ENCODE measurements around the gene TMEM267. TPM values are rescaled to one million over a fixed set of nuclear protein-coding genes. Genes with fewer than 3 reads are reported as not detected.
"Not testable (repeated sequence)": the region's sequence is repeated elsewhere in the genome, so short reads cannot be mapped to it uniquely, and the experiment has no call there.

The TMEM267 gene
- total RNA-seq, 1 experiment from 2014 or later, result 57.2 TPM

DNA sequence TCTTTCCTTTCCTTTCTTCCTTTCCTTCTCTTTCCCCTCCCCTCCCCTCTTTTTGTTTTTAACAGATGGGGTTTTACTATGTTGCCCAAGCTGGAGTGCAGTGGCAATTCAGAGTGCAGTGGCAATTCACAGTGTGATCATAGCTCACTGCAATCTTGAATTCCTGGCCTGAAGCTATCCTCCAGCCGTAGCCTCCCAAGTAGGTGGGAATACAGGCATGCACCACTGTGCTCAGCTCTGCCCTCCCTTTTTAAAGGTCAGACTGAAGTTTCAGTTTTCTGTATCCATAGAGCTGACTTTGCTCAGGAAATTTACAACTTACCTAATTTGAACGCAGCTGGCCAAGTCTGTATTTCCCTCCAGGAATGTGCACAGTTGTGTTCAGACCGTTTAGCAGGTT is 72.2 kb downstream of the TMEM267 start:
- Histone ChIP-seq H2AFZ (ENCODE audit: low read length) (no peak overlapping the region), H3K79me2 (ENCODE audit: low read length) (no peaks in the 10 kb centered on the region), H3K4me2 (ENCODE audit: low read depth, low read length, poor library complexity, severe bottlenecking) (no peak overlapping the region)

GRCh38 chr5:43410414-43410813 is 73.3 kb downstream of the TMEM267 start:
- DNase-seq, result no peak
- Histone ChIP-seq H3K4me3 (ENCODE audit: low read length) (no peak overlapping the region), H3K4me1 (ENCODE audit: low read length) (no peaks in the 10 kb centered on the region; the same call in 1 of the 2 replicates), H3K27ac (ENCODE audit: low read length) (no peak overlapping the region), H3K4me2 (ENCODE audit: low read depth, low read length, poor library complexity, severe bottlenecking) (no peak overlapping the region), H4K20me1 (ENCODE audit: insufficient read depth, low read depth, low read length) (no peaks in the 10 kb centered on the region), H3K9me3 (ENCODE audit: low read length) (no peaks in the 10 kb centered on the region), H3K9ac (ENCODE audit: low read length) (no peak overlapping the region), H3K9me2 (replicated peaks; ENCODE audit: insufficient read depth, low read length) (no peaks in the 10 kb centered on the region), H3K79me2 (ENCODE audit: low read length) (no peaks in the 10 kb centered on the region), H3K27me3 (ENCODE audit: low read length) (no peaks in the 10 kb centered on the region), H3K36me3 (ENCODE audit: insufficient read depth, low read length) (no peaks in the 10 kb centered on the region), H2AFZ (ENCODE audit: low read length) (no peak overlapping the region)

More for the DNA sequence above, 72.2 kb downstream of the TMEM267 start:
- no peaks in the 10 kb centered on the region for H4K20me1 ChIP-seq (ENCODE audit: insufficient read depth, low read depth, low read length)
- H3K9ac ChIP-seq (ENCODE audit: low read length), result no peak overlapping the region
- no peaks in the 10 kb centered on the region for H3K9me2 ChIP-seq (replicated peaks; ENCODE audit: insufficient read depth, low read length)
- no peaks in the 10 kb centered on the region for H3K9me3 ChIP-seq (ENCODE audit: low read length)
- H3K27me3 ChIP-seq (ENCODE audit: low read length), result no peaks in the 10 kb centered on the region
- no peak overlapping the region for H3K4me3 ChIP-seq (ENCODE audit: low read length)
- H3K4me1 ChIP-seq (ENCODE audit: low read length), result peaks cover 11% of the 10 kb centered on the region
- no peak for DNase-seq
- H3K36me3 ChIP-seq (ENCODE audit: insufficient read depth, low read length), result no peaks in the 10 kb centered on the region
- H3K27ac ChIP-seq (ENCODE audit: low read length), result no peak overlapping the region

- Histone ChIP-seq H4K20me1 (ENCODE audit: insufficient read depth, low read depth, low read length) (no peaks in the 10 kb centered on the region), H3K27ac (ENCODE audit: low read length) (no peak overlapping the region), H3K9me3 (ENCODE audit: low read length) (no peaks in the 10 kb centered on the region), H3K9ac (ENCODE audit: low read length) (no peak overlapping the region), H3K9me2 (replicated peaks; ENCODE audit: insufficient read depth, low read length) (no peaks in the 10 kb centered on the region), H3K27me3 (ENCODE audit: low read length) (no peaks in the 10 kb centered on the region), H3K4me3 (ENCODE audit: low read length) (no peak overlapping the region), H3K4me1 (ENCODE audit: low read length) (no peaks in the 10 kb centered on the region), H3K36me3 (ENCODE audit: insufficient read depth, low read length) (no peaks in the 10 kb centered on the region), H2AFZ (ENCODE audit: low read length) (no peak overlapping the region), H3K4me2 (ENCODE audit: low read depth, low read length, poor library complexity, severe bottlenecking) (no peak overlapping the region), H3K79me2 (ENCODE audit: low read length) (no peaks in the 10 kb centered on the region)
- no peak for DNase-seq
Observed at GRCh38 chr5:43409809-43410271, 73.8 kb downstream of the TMEM267 start.

DNA sequence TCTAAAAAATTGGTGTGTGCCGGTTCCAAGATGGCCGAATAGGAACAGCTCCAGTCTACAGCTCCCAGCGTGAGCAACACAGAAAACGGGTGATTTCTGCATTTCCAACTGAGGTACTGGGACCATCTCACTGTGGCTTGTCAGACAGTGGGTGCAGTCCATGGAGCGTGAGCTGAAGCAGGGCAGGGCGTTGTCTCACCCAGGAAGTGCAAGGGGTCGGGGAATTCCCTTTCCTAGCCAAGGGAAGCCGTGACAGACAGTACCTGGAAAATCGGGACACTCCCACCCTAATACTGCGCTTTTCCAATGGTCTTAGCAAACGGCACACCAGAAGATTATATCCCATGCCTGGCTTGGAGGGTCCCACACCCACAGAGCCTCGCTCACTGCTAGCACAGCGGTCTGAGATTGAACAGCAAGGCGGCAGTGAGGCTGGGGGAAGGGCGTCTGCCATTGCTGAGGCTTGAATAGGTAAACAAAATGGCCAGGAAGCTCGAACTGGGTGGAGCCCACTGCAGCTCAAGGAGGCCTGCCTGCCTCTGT is 81.1 kb downstream of the TMEM267 start:
- H3K4me2 ChIP-seq (ENCODE audit: low read depth, low read length, poor library complexity, severe bottlenecking); H3K27ac ChIP-seq (ENCODE audit: low read length); H3K79me2 ChIP-seq (ENCODE audit: low read length); H3K9me2 ChIP-seq (replicated peaks; ENCODE audit: insufficient read depth, low read length); H3K9ac ChIP-seq (ENCODE audit: low read length); DNase-seq; H3K27me3 ChIP-seq (ENCODE audit: low read length); H3K36me3 ChIP-seq (ENCODE audit: insufficient read depth, low read length); H3K4me3 ChIP-seq (ENCODE audit: low read length); H2AFZ ChIP-seq (ENCODE audit: low read length); H3K9me3 ChIP-seq (ENCODE audit: low read length); H4K20me1 ChIP-seq (ENCODE audit: insufficient read depth, low read depth, low read length); H3K4me1 ChIP-seq (ENCODE audit: low read length): not testable (repeated sequence)

GRCh38 chr5:43401827-43402226 is 81.8 kb downstream of the TMEM267 start:
- no peak overlapping the region for H3K4me2 ChIP-seq (ENCODE audit: low read depth, low read length, poor library complexity, severe bottlenecking)
- no peaks in the 10 kb centered on the region for H3K9me3 ChIP-seq (ENCODE audit: low read length)
- H3K27me3 ChIP-seq (ENCODE audit: low read length), result no peaks in the 10 kb centered on the region
- H2AFZ ChIP-seq (ENCODE audit: low read length), result no peak overlapping the region
- no peak overlapping the region for H3K9ac ChIP-seq (ENCODE audit: low read length)
- no peak overlapping the region for H3K27ac ChIP-seq (ENCODE audit: low read length)
- H3K36me3 ChIP-seq (ENCODE audit: insufficient read depth, low read length), result no peaks in the 10 kb centered on the region
- DNase-seq, result peak; percentile 59
- no peaks in the 10 kb centered on the region for H3K9me2 ChIP-seq (replicated peaks; ENCODE audit: insufficient read depth, low read length)
- no peak overlapping the region for H3K4me3 ChIP-seq (ENCODE audit: low read length)
- H3K79me2 ChIP-seq (ENCODE audit: low read length), result no peaks in the 10 kb centered on the region
- no peaks in the 10 kb centered on the region for H4K20me1 ChIP-seq (ENCODE audit: insufficient read depth, low read depth, low read length)
- H3K4me1 ChIP-seq (ENCODE audit: low read length), result peaks cover 13% of the 10 kb centered on the region

GRCh38 chr5:43400082-43400481 is 83.6 kb downstream of the TMEM267 start:
- H4K20me1 ChIP-seq (ENCODE audit: insufficient read depth, low read depth, low read length), result no peaks in the 10 kb centered on the region
- H3K9ac ChIP-seq (ENCODE audit: low read length), result no peak overlapping the region
- peak; percentile 40 for DNase-seq
- H3K79me2 ChIP-seq (ENCODE audit: low read length), result peaks cover 6% of the 10 kb centered on the region
- no peaks in the 10 kb centered on the region for H3K27me3 ChIP-seq (ENCODE audit: low read length)
- no peaks in the 10 kb centered on the region for H3K9me3 ChIP-seq (ENCODE audit: low read length)
- H3K36me3 ChIP-seq (ENCODE audit: insufficient read depth, low read length), result no peaks in the 10 kb centered on the region
- H3K4me3 ChIP-seq (ENCODE audit: low read length), result no peak overlapping the region
- H2AFZ ChIP-seq (ENCODE audit: low read length), result no peak overlapping the region
- H3K4me2 ChIP-seq (ENCODE audit: low read depth, low read length, poor library complexity, severe bottlenecking), result no peak overlapping the region
- H3K9me2 ChIP-seq (replicated peaks; ENCODE audit: insufficient read depth, low read length), result no peaks in the 10 kb centered on the region
- H3K4me1 ChIP-seq (ENCODE audit: low read length), result peaks cover 21% of the 10 kb centered on the region
- H3K27ac ChIP-seq (ENCODE audit: low read length), result no peak overlapping the region

DNA sequence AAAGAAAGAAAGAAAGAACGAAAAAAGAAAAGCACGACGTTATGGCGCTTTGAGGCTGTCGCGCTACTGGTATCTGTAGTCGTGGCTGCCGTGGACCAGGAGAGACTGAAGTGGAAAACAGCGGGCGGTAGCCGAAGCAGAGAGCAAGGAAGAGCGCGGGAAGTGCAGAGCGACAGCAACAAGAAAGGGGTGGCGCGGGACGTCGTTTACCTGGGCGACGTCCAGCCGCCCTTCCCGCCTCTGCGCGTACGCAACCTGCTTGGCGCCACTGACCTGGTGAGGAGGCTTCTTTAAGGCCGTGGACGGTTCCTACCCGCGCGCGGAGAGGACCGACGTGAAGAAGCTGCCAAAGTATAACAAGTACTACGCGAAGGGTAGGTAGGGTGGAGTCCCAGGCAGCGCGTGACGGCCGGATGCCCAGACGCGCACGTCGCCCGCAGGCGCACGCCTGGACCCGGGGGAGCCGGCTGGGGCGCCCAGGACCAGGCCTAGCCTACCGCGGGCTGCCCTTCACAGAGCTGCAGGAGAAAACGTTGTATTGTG is 86.8 kb downstream of the TMEM267 start:
- no peaks in the 10 kb centered on the region for H3K9me3 ChIP-seq (ENCODE audit: low read length)
- no peaks in the 10 kb centered on the region for H4K20me1 ChIP-seq (ENCODE audit: insufficient read depth, low read depth, low read length)
- peak overlapping the region; percentile 83 for H3K4me2 ChIP-seq (ENCODE audit: low read depth, low read length, poor library complexity, severe bottlenecking)
- peak; percentile 82 for DNase-seq
- H3K36me3 ChIP-seq (ENCODE audit: insufficient read depth, low read length), result no peaks in the 10 kb centered on the region
- no peaks in the 10 kb centered on the region for H3K27me3 ChIP-seq (ENCODE audit: low read length)
- peak overlapping the region; percentile 70 for H3K9ac ChIP-seq (ENCODE audit: low read length)
- H3K4me3 ChIP-seq (ENCODE audit: low read length), result peak overlapping the region; percentile 65
- peak overlapping the region; percentile 83 for H2AFZ ChIP-seq (ENCODE audit: low read length)
- H3K27ac ChIP-seq (ENCODE audit: low read length), result peak overlapping the region; percentile 40
- H3K4me1 ChIP-seq (ENCODE audit: low read length), result peaks cover 21% of the 10 kb centered on the region
- peaks cover 10% of the 10 kb centered on the region for H3K79me2 ChIP-seq (ENCODE audit: low read length)
- no peaks in the 10 kb centered on the region for H3K9me2 ChIP-seq (replicated peaks; ENCODE audit: insufficient read depth, low read length)

Measured in Karpas-422 (cell line).